ENCODE results near the gene TMEM14C. TPM values are rescaled to one million over a fixed set of nuclear protein-coding genes. Genes with fewer than 3 reads are reported as not detected.
"Not testable (repeated sequence)": the region's sequence is repeated elsewhere in the genome, so short reads cannot be mapped to it uniquely, and the experiment has no call there.

TMEM14C gene
- total RNA-seq, 2 experiments from 2014 or later, result 41.5 to 44.2 TPM

- H3K4me1 Mint-ChIP-seq, result peaks cover 42% of the 10 kb centered on the region
- H3K27ac Mint-ChIP-seq; H3K27me3 Mint-ChIP-seq; H3K4me3 Mint-ChIP-seq; H3K9me3 Mint-ChIP-seq; ATAC-seq (ENCODE audit: low read depth); DNase-seq: not testable (repeated sequence)
- H3K36me3 Mint-ChIP-seq, result peaks cover 43% of the 10 kb centered on the region
- POLR2A ChIA-PET, result interaction anchor here (1.4 kb wide), 1 partner anchor 9 kb away, joined by 3 read pairs; no protein-coding TSS in a partner anchor
Measured at GRCh38 chr6:10750568-10750967, 27.7 kb downstream of the TMEM14C start.

GRCh38 chr6:10751757-10752156 lies 28.9 kb downstream of the TMEM14C start:
- H3K27me3 Mint-ChIP-seq; H3K27ac Mint-ChIP-seq; ATAC-seq (ENCODE audit: low read depth); H3K9me3 Mint-ChIP-seq; H3K4me3 Mint-ChIP-seq; DNase-seq; POLR2A ChIA-PET: not testable (repeated sequence)
- H3K4me1 Mint-ChIP-seq, result peaks cover 32% of the 10 kb centered on the region
- peaks cover 46% of the 10 kb centered on the region for H3K36me3 Mint-ChIP-seq

GRCh38 chr6:10756085-10756484 lies 33.2 kb downstream of the TMEM14C start:
- ATAC-seq (ENCODE audit: low read depth), result no peak
- Mint-ChIP-seq H3K9me3 (no peaks in the 10 kb centered on the region), H3K4me1 (peaks cover 17% of the 10 kb centered on the region), H3K36me3 (peaks cover 56% of the 10 kb centered on the region), H3K27ac (no peak overlapping the region), H3K27me3 (no peaks in the 10 kb centered on the region), H3K4me3 (no peak overlapping the region)
- DNase-seq, result no peak
- POLR2A ChIA-PET, result no interaction called here

- no peak overlapping the region for H3K4me3 Mint-ChIP-seq
- no peaks in the 10 kb centered on the region for H3K9me3 Mint-ChIP-seq
- H3K27ac Mint-ChIP-seq, result no peak overlapping the region
- POLR2A ChIA-PET, result interaction anchor here (0.6 to 1.1 kb wide), 5 partner anchors 9 to 1207 kb away, joined by 3 to 4 read pairs (median 3); no protein-coding TSS in a partner anchor
- DNase-seq (no peak), ATAC-seq (ENCODE audit: low read depth) (no peak)
- no peaks in the 10 kb centered on the region for H3K27me3 Mint-ChIP-seq
- peaks cover 48% of the 10 kb centered on the region for H3K36me3 Mint-ChIP-seq
- H3K4me1 Mint-ChIP-seq, result peaks cover 12% of the 10 kb centered on the region
Measured at GRCh38 chr6:10759312-10759839, 36.5 kb downstream of the TMEM14C start.

- Mint-ChIP-seq H3K27me3 (no peaks in the 10 kb centered on the region), H3K4me1 (peaks cover 8% of the 10 kb centered on the region), H3K36me3 (peaks cover 43% of the 10 kb centered on the region), H3K4me3 (no peak overlapping the region), H3K9me3 (no peaks in the 10 kb centered on the region), H3K27ac (no peak overlapping the region)
- POLR2A ChIA-PET, result interaction anchor here (0.7 to 1.4 kb wide), 3 partner anchors 10 to 81 kb away, joined by 3 to 4 read pairs (median 4); no protein-coding TSS in a partner anchor
- ATAC-seq (ENCODE audit: low read depth) (no peak), DNase-seq (no peak)
Measured at GRCh38 chr6:10759884-10760329, 37.0 kb downstream of the TMEM14C start.

- DNase-seq (no peak), ATAC-seq (ENCODE audit: low read depth) (no peak)
- Mint-ChIP-seq H3K4me3 (no peak overlapping the region), H3K27me3 (no peaks in the 10 kb centered on the region), H3K4me1 (peaks cover 6% of the 10 kb centered on the region), H3K36me3 (peaks cover 21% of the 10 kb centered on the region), H3K9me3 (no peaks in the 10 kb centered on the region), H3K27ac (no peak overlapping the region)
- POLR2A ChIA-PET, result no interaction called here
Measured at GRCh38 chr6:10763006-10763405, 40.1 kb downstream of the TMEM14C start.

- DNase-seq, result no peak
- no peaks in the 10 kb centered on the region for H3K27me3 Mint-ChIP-seq
- no peak overlapping the region for H3K4me3 Mint-ChIP-seq
- no peak overlapping the region for H3K27ac Mint-ChIP-seq
- POLR2A ChIA-PET, result no interaction called here
- ATAC-seq (ENCODE audit: low read depth), result no peak
- H3K4me1 Mint-ChIP-seq, result peaks cover 7% of the 10 kb centered on the region
- peaks cover 9% of the 10 kb centered on the region for H3K36me3 Mint-ChIP-seq
- H3K9me3 Mint-ChIP-seq, result no peaks in the 10 kb centered on the region
Measured at GRCh38 chr6:10769419-10769818, 46.5 kb downstream of the TMEM14C start.

GRCh38 chr6:10771371-10771894 lies 48.6 kb downstream of the TMEM14C start:
- H3K27ac Mint-ChIP-seq, result no peak overlapping the region
- H3K4me1 Mint-ChIP-seq, result peaks cover 10% of the 10 kb centered on the region
- no peak for ATAC-seq (ENCODE audit: low read depth)
- DNase-seq, result no peak
- POLR2A ChIA-PET, result no interaction called here
- peaks cover 11% of the 10 kb centered on the region for H3K36me3 Mint-ChIP-seq
- no peaks in the 10 kb centered on the region for H3K27me3 Mint-ChIP-seq
- no peak overlapping the region for H3K4me3 Mint-ChIP-seq
- H3K9me3 Mint-ChIP-seq, result no peaks in the 10 kb centered on the region

- DNase-seq, result no peak
- no peak overlapping the region for H3K27ac Mint-ChIP-seq
- POLR2A ChIA-PET, result no interaction called here
- H3K9me3 Mint-ChIP-seq, result no peaks in the 10 kb centered on the region
- no peak for ATAC-seq (ENCODE audit: low read depth)
- H3K27me3 Mint-ChIP-seq, result no peaks in the 10 kb centered on the region
- no peak overlapping the region for H3K4me3 Mint-ChIP-seq
- H3K36me3 Mint-ChIP-seq, result peaks cover 19% of the 10 kb centered on the region
- peaks cover 13% of the 10 kb centered on the region for H3K4me1 Mint-ChIP-seq
Measured at GRCh38 chr6:10778230-10778629, 55.4 kb downstream of the TMEM14C start.

- H3K9me3 Mint-ChIP-seq, result no peaks in the 10 kb centered on the region
- ATAC-seq (ENCODE audit: low read depth) (no peak), DNase-seq (no peak)
- H3K4me3 Mint-ChIP-seq, result no peak overlapping the region
- POLR2A ChIA-PET, result no interaction called here
- H3K36me3 Mint-ChIP-seq, result peaks cover 21% of the 10 kb centered on the region
- H3K4me1 Mint-ChIP-seq, result peaks cover 13% of the 10 kb centered on the region
- no peak overlapping the region for H3K27ac Mint-ChIP-seq
- H3K27me3 Mint-ChIP-seq, result no peaks in the 10 kb centered on the region
Measured at GRCh38 chr6:10779076-10779475, 56.2 kb downstream of the TMEM14C start.

Other genes starting within 250 kb of the TMEM14C start
- gene GCNT2, start 201.7 kb upstream of the TMEM14C start, total RNA-seq, result 1 to 10 TPM; 7.5 to 8.9 TPM
- 1 to 10 TPM in 1 of 2 experiments, under 1 TPM in 1; 0.54 to 3.0 TPM for gene C6orf52, start 28.5 kb upstream of the TMEM14C start, total RNA-seq
- gene PAK1IP1, start 28.1 kb upstream of the TMEM14C start, total RNA-seq, result 10 to 100 TPM; 11.1 to 11.6 TPM
- gene TMEM14B, start 24.7 kb downstream of the TMEM14C start, total RNA-seq, result 10 to 100 TPM; 81.6 to 90.7 TPM
- gene MAK, start 115.5 kb downstream of the TMEM14C start, total RNA-seq, result not detected
- gene GCM2, start 159.0 kb downstream of the TMEM14C start, total RNA-seq, result not detected
- under 1 TPM in 1 of 2 experiments, not detected in 1; 0.31 TPM for gene SYCP2L, start 164.0 kb downstream of the TMEM14C start, total RNA-seq